ENCODE data around the gene PPP1R1C.

DNA sequence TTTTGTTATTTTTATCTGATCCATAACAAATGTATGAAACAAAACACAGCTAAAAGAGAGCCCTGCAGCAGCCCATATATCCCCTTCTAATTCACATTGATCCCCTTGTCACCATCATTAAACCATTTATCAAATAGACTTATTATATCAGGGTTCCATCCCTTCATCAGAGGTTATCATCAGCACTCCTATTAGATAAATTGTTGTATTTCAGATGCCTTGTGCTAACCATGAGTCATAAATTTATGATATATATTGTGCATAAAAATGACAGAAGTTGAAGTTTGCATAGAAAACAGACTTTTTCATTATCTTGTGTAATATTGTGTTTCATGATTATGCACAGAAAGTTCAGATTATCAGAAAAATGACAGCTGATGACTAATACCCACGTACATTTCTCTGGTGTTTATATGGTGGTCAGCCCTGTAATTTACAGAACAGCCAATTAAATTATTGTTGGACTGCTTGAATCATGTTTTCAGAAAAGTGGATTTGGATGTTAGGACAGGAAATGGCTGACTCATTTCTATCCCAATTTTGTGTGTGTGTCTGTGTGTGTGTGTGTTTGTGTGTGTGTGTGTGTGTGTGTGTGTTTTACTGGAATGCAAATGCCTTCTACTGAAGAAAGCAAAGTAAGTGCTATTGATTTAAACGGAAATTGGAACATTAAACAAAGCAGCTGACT lies 80.9 kb downstream of the PPP1R1C start:
- TF ChIP-seq POLR2A (IDR thresholded peaks at IDR 0.05), result no peak
- TF ChIP-seq CTCF (IDR thresholded peaks at IDR 0.05), result no peak

Measured in vagina (tissue), 2 donors.